ENCODE data around the gene SUN5. TPM values are rescaled to one million over a fixed set of nuclear protein-coding genes. Genes with fewer than 3 reads are reported as not detected.
A peak's percentile ranks its signal among the peaks of the same experiment; 100 is the strongest.

SUN5 gene
- total RNA-seq, 2 experiments from 2014 or later = not detected

DNA sequence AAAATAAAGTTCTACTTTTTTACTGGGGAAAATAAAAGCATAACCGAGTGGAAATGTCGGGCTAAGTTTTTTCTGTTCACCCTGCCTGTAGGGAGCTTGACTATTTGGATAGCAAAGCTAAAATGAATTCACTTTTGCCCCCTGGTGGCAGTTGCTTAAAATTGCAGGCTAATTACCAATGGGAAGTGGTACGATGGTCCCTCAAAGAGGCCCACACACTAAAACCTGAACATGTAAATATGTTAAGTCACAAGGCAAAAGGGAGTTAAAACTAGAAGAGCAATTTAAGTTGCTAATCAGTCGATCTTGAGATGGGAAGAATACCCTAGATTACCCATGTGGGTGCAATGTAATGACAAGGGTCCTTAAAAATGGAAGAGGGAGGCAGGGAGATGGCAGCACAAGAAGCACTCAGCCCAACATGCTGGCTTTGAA is 916 bp upstream of the SUN5 start:
- peaks cover 18% of the 10 kb centered on the region for H3K4me1 ChIP-seq (ENCODE audit: insufficient read depth, low read length)
- H3K27me3 ChIP-seq (ENCODE audit: control insufficient read depth in 1 of 2, insufficient read depth in 2 of 2, low read length in 2 of 2) = no peaks in the 10 kb centered on the region
- no peak overlapping the region for H3K4me3 ChIP-seq (ENCODE audit: low read length)
- Mint-ChIP-seq H3K4me1 (ENCODE audit: low read depth) (peaks cover 37% of the 10 kb centered on the region), H3K27me3 (no peaks in the 10 kb centered on the region), H3K9me3 (peaks cover 2% of the 10 kb centered on the region), H3K27ac (peak overlapping the region; percentile 35), H3K4me3 (no peak overlapping the region), H3K36me3 (ENCODE audit: low read depth) (no peaks in the 10 kb centered on the region)
- ChIA-PET CTCF (interaction anchor here (0.6 to 1.8 kb wide), 4 partner anchors 37 to 104 kb away, joined by 3 to 11 read pairs (median 7); no protein-coding TSS in a partner anchor), POLR2A (interaction anchor here (1.5 to 2.4 kb wide), 3 partner anchors 33 to 59 kb away, joined by 5 to 9 read pairs (median 7); no protein-coding TSS in a partner anchor)
- peak in 4 of 14 experiments; percentile 43 to 66 (median 61) for DNase-seq
- intact Hi-C loops (cut with DNase I, micrococcal nuclease) = loop anchor here (1.0 to 5.0 kb wide), 2 partner anchors 38 to 103 kb away; no protein-coding TSS in a partner anchor
- H3K9me3 ChIP-seq (ENCODE audit: control insufficient read depth in 1 of 2, insufficient read depth in 1 of 2, low read length in 2 of 2) = peaks cover 0 to 13% of the 10 kb centered on the region in 2 experiments
- H3K27ac ChIP-seq (ENCODE audit: low read depth in 1 of 2, low read length in 2 of 2) = no peak overlapping the region
- H3K36me3 ChIP-seq (ENCODE audit: insufficient read depth, low read length) = no peaks in the 10 kb centered on the region
- ATAC-seq (ENCODE audit: poor library complexity) = no peak
- TF ChIP-seq, protein P1, sequence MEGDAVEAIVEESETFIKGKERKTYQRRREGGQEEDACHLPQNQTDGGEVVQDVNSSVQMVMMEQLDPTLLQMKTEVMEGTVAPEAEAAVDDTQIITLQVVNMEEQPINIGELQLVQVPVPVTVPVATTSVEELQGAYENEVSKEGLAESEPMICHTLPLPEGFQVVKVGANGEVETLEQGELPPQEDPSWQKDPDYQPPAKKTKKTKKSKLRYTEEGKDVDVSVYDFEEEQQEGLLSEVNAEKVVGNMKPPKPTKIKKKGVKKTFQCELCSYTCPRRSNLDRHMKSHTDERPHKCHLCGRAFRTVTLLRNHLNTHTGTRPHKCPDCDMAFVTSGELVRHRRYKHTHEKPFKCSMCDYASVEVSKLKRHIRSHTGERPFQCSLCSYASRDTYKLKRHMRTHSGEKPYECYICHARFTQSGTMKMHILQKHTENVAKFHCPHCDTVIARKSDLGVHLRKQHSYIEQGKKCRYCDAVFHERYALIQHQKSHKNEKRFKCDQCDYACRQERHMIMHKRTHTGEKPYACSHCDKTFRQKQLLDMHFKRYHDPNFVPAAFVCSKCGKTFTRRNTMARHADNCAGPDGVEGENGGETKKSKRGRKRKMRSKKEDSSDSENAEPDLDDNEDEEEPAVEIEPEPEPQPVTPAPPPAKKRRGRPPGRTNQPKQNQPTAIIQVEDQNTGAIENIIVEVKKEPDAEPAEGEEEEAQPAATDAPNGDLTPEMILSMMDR (IDR thresholded peaks at IDR 0.05) = peak; percentile 65

GRCh38 chr20:33002087-33002808 is 2.0 kb downstream of the SUN5 start:
- H3K27me3 Mint-ChIP-seq = no peaks in the 10 kb centered on the region
- no peak for DNase-seq
- H3K36me3 Mint-ChIP-seq (ENCODE audit: low read depth) = no peaks in the 10 kb centered on the region
- no peak overlapping the region for H3K27ac ChIP-seq (ENCODE audit: low read depth in 1 of 2, low read length in 2 of 2)
- H3K4me1 ChIP-seq (ENCODE audit: insufficient read depth, low read length) = peaks cover 24% of the 10 kb centered on the region
- TF ChIP-seq, protein P1 (IDR thresholded peaks at IDR 0.05) = no peak
- POLR2A ChIA-PET = interaction anchor here (1.4 kb wide), 1 partner anchor 28 kb away, joined by 5 read pairs; no protein-coding TSS in a partner anchor
- no peaks in the 10 kb centered on the region for H3K36me3 ChIP-seq (ENCODE audit: insufficient read depth, low read length)
- no peaks in the 10 kb centered on the region for H3K27me3 ChIP-seq (ENCODE audit: control insufficient read depth in 1 of 2, insufficient read depth in 2 of 2, low read length in 2 of 2)
- H3K9me3 ChIP-seq (ENCODE audit: control insufficient read depth in 1 of 2, insufficient read depth in 1 of 2, low read length in 2 of 2) = peaks cover 0 to 13% of the 10 kb centered on the region in 2 experiments
- no peak overlapping the region for H3K4me3 Mint-ChIP-seq
- H3K4me1 Mint-ChIP-seq (ENCODE audit: low read depth) = peaks cover 51% of the 10 kb centered on the region
- no peak overlapping the region for H3K4me3 ChIP-seq (ENCODE audit: low read length)
- ATAC-seq (ENCODE audit: poor library complexity) = no peak
- intact Hi-C loops (cut with DNase I, micrococcal nuclease) = no loop called here
- H3K9me3 Mint-ChIP-seq = peaks cover 5% of the 10 kb centered on the region
- CTCF ChIA-PET = no interaction called here
- no peak overlapping the region for H3K27ac Mint-ChIP-seq

DNA sequence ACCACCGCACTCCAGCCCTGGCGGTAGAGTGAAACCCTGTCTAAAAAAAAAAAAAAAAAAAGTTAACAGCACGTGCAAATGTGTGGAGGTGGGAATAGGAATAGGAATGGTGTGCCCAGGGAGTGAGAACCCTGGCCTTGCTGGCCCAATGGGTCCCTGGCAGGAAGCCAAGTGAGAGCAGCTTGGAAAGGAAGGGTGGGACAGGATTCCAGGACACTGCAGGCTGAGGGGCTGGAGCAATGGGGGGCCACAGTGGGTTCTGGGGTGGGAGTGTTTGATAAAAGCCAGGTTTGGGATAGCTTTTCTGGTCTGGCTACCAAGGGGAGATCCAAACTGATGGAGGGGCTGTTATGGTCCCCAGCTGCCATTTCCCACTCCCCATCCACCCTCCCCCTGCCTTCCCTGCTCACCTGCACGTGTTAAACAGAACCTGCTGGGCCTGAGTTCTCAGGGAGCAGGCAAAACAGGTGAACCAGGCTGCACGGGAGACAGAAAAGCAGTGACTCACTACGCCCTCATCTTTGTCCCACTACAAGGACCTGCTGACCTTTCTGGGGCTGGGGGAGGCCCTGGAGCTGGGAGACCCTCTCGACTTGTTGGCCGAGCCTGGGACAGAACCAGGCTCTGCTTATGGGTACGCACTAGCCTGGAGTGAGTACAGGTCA is 3.3 kb downstream of the SUN5 start:
- Mint-ChIP-seq H3K36me3 (ENCODE audit: low read depth) (no peaks in the 10 kb centered on the region), H3K4me3 (no peak overlapping the region), H3K9me3 (peaks cover 9% of the 10 kb centered on the region), H3K4me1 (ENCODE audit: low read depth) (peaks cover 58% of the 10 kb centered on the region), H3K27ac (no peak overlapping the region), H3K27me3 (no peaks in the 10 kb centered on the region)
- Histone ChIP-seq H3K27me3 (ENCODE audit: control insufficient read depth in 1 of 2, insufficient read depth in 2 of 2, low read length in 2 of 2) (no peaks in the 10 kb centered on the region), H3K4me1 (ENCODE audit: insufficient read depth, low read length) (peaks cover 28% of the 10 kb centered on the region), H3K4me3 (ENCODE audit: low read length) (no peak overlapping the region), H3K36me3 (ENCODE audit: insufficient read depth, low read length) (no peaks in the 10 kb centered on the region), H3K9me3 (ENCODE audit: control insufficient read depth in 1 of 2, insufficient read depth in 1 of 2, low read length in 2 of 2) (peaks cover 1 to 9% of the 10 kb centered on the region in 2 experiments), H3K27ac (ENCODE audit: low read depth in 1 of 2, low read length in 2 of 2) (no peak overlapping the region)
- DNase-seq (no peak), ATAC-seq (ENCODE audit: poor library complexity) (no peak)
- ChIA-PET CTCF (no interaction called here), POLR2A (interaction anchor here (1.8 kb wide), 1 partner anchor 29 kb away, joined by 7 read pairs; no protein-coding TSS in a partner anchor)
- TF ChIP-seq, protein P1 (IDR thresholded peaks at IDR 0.05) = no peak
- intact Hi-C loops (cut with DNase I, micrococcal nuclease) = no loop called here

All from CD4-positive, alpha-beta T cell (primary cell).